Measurements from ENCODE around the gene GLP1R.
"Not testable (repeated sequence)": the region's sequence is repeated elsewhere in the genome, so short reads cannot be mapped to it uniquely, and the experiment has no call there.

GLP1R gene

GRCh38 chr6:39136207-39136606, 87.6 kb downstream of the GLP1R start:
- DNase-seq = not testable (repeated sequence)

DNA sequence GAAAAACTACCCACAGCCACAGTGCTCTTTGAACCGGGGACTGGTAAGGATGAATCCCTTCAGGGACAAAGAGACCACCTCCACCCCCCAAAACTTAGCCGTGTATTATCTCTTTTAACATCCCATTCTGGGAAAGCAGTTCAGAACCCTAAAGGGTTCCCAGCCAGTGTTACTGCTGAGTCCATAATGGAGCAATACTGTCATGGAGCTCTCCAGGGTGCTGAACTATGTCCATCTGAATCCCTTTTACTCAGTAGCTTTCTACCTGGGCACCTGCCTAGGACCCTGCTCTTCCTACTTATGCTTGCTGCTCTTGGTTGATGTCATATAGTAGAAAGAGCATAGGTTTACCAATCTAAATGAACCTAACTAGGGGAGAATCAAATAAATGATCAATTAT, 88.7 kb downstream of the GLP1R start:
- DNase-seq = peak; percentile 24

All from CD4-positive, alpha-beta T cell treated with Interleukin-10 for 1 hour (primary cell).